HG03378 (cell line): Measurements from ENCODE around the gene RSPH6A.
"Not testable (repeated sequence)": the region's sequence is repeated elsewhere in the genome, so short reads cannot be mapped to it uniquely, and the experiment has no call there.

Source experiments
- ATAC-seq: cut with Tn5 transposase; IDR thresholded peaks from one replicate; pipeline ENCODE4 v1.9.1; 2021; ENCODE audit warnings: mild to moderate bottlenecking, moderate library complexity; ENCODE audit not compliant: unreplicated experiment

RSPH6A gene

DNA sequence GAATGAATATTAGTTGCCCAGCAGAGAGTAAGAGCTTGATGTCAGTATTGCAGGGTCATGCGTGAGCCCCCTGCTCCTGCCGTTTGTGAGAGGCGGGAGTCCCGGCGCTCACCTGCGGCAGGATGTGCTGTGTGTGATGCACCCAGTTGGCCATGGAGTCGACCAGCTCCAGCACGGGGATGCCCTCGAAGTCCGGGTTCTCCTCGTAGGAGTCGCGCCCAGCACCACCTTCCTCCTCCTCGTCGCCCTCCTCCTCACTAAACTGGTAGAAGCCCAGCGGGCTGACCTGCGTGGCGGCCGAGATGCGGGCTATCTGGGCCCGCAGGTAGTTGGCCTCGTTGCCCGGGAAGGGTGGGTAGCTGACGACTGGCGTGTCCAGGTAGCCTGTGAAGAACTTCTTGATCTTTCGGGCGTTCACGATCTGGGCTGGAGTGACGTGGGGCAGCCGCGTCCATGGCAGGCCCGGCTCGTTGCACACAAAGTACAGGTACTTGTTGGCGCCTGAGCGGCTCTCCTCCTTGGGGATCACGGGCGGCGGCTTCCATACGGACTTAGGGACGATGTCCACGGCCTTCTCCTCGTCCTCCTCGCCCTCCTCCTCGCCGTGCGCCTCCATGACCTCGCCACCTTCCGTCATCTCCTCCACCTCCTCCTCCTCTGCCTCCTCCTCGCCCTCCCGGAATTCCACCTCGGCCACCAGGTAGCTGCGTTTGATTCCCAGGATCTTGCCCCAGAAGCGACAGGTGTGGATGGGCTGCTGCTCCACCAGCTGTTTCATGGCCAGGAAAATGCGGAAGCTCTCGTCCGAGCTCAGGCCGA lies 10.8 kb downstream of the RSPH6A start:
- ATAC-seq: no peak

DNA sequence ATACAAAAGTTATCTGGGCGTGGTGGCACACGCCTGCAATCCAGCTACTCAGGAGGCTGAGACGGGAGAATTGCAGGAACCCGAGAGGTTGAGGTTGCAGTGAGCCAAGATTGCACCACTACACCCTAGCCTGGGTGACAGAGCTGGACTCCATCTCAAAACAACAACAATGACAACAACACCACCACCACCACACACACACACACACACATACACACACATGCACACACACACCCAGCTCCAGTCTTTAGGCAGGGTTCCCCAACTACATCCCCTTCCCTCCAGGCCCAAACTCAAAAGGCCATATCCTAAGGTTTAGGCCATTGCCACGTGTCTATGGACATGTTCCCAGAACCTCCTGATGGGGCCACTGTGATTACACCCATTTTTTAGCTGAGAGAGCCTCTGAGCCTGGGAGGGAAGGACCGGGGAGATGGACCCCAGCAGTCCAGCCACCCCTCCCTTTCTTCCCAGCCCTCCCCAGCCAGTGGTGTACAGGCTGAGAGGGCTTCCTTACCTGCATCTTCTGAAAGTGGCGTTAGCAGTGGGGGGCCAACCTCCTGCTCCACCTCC lies 13.4 kb downstream of the RSPH6A start:
- no peak for ATAC-seq

DNA sequence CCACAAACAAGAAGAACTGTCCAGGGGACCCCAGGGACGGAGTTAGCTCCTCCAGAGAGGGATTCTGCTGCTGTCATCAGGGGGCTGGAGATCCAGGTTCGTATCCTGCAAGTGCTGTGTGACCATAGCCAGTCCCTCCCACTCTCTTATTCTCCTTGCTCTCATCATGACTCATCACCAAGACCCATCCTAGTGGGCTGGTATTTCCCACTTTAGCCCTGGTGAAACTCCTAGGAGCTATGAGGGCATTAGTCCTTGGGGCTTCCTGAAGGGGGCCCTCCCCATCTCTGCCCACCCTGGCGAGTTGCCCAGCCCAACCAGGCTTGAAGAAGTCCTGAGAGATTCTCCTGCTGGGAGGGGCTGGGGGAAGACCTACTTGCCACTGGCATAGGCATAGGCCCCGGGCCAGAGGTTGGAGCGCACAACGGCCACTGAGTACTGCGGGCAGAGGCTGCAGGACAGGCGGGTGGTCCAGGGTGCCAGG lies 15.0 kb downstream of the RSPH6A start:
- no peak for ATAC-seq

DNA sequence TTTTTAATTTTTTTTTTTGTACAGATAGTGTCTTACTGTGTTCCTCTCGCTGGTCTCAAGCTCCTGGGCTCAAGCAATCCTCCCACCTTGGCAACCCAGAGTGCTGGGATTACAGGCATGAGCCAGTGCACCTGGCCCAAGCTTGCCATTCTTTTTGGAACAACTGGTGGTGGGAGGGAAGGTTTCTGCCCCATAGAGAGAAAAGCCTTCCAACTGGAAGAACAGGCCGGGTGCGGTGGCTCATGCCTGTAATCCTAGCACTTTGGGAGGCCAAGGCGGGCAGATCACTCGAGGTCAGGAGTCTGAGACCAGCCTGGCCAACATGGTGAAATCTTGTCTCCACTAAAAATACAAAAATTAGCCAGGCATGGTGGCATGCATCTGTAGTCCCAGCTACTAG lies 15.6 kb downstream of the RSPH6A start:
- ATAC-seq: not testable (repeated sequence)

GRCh38 chr19:45798995-45799517 lies 16.1 kb downstream of the RSPH6A start:
- no peak for ATAC-seq

- ATAC-seq: no peak
Measured at GRCh38 chr19:45794627-45795026, 20.5 kb downstream of the RSPH6A start.

DNA sequence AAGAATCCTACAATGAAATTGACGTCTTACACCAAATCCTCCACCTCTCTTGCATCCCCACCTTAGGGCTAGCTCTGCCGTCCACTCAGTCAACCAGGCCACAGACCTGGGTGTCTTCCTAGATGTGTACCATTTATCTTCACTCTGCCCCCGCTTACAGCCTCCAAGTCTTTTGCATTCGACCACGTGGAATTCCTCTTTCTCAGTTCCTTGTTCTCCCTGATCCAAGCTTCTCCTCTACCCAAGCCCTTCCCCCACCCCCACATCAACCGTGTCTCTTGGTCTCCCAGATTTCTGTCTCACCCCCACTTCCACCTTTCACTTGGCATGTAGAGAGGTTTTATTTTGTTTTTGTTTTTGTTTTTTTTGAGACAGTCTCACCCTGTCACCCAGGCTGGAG lies 21.2 kb downstream of the RSPH6A start:
- no peak for ATAC-seq

DNA sequence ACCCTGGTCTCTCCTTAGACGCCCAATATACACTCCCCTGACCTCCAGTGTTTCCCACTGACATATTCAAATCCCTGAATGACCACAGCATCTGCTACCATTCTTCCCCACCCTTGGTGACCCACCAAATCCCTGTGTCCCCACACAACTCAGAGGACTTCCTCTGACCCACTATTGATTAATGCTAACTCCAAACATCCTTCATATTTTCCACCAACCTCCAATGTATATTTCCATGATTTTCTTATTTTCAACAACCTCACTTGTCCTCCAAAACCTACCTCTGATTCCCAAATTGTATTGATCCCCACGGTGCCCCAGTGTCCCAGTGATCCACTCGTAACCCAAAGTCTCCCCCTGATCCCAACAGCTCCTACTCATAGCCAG lies 21.9 kb downstream of the RSPH6A start:
- ATAC-seq: no peak

DNA sequence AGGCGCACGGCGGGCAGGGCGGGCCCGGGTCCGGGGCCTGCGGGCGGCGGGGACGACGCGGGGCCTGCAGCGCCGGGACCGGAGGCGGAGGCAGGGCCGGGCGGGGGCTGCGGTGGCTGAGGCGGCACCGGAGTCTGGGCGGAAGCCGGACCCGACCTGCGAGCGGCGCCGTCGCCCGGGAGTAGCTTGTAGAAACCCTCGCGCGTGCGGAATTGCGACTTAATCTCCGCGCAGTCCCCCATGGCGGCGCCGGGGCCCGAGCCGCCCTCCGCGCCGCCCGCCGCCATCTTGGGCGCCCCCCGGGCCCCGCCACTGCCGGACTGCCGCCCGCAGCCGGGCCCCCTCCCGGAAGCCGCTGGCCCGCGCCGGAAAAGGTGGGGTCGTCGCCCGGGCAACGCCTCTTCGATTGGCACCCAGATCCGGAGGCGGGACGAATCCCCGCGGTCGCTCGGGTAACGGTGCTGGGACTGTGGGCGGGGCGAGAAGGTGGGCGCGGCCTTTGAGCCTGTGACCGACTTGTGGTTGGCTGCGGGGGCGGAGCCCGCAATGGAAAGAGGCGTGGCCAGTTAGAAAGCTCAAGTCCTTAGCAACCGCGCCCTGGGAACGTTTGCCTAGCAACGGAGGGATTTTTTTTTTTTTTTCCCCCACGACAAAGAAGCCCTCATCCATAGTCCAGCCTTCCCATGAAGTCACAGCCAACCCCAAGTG lies 22.5 kb downstream of the RSPH6A start, which contains the start of gene DMWD:
Gene DMWD (minus strand): TSS at position 376 of the 708 bp plus-strand sequence. CDS start 89 bp downstream, at position 287.
- peak; percentile 69 for ATAC-seq

DNA sequence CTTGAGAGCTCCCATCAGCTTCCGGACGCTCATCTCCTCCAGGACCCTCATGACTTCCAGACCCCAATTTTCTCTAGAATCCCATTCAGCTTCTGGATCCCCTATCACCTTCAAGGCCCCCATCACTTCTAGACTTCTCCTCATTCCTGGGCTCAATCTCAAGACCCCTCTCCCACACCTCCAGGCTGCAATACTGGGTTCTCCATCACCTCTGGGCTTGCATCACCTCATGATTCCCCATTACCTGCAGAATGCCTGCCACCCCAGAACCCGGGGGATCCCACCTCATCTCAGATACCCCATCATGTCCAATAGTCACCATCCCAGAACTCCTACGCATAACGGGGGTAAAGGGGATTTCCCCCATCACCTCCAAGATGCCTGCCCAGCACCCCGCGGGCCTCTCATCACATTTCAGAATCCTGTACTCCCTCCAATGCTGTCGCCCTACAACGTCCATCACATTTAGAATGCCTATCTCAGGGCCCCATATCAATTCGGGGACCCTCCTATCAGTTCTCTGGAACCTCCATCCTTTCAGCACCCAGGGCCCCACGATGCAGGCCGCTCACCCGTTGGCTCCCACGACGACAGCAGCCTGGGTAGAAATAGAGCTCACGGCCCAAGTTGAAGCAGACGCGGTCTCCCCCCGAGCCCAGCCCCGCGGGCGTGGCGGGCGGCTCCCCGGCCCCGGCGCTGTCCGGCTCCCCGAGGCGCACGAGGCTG lies 23.2 kb downstream of the RSPH6A start:
- no peak for ATAC-seq

GRCh38 chr19:45790942-45791341 lies 24.2 kb downstream of the RSPH6A start:
- ATAC-seq: no peak

- ATAC-seq: no peak
Measured at GRCh38 chr19:45789035-45789786, 25.9 kb downstream of the RSPH6A start.

DNA sequence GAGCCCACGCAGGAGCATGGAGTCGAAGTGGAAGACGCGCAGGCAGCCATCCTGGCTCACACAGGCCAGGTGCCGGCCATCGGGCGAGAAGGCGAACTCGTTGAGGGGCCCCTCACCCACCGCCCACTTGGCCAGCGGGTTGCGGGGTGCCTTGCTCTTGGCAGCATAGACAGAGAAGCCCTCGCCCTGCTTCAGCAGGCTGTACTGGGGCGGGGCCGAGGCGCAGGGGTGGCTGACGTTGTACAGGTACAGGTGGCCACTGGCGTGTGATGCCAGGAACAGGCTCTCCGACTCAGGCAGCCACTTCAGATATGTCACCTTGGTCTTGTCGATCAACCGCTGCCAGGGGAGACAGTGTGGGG lies 28.6 kb downstream of the RSPH6A start:
- ATAC-seq: no peak

- no peak for ATAC-seq
Measured at GRCh38 chr19:45785781-45786532, 29.2 kb downstream of the RSPH6A start.

- no peak for ATAC-seq
Measured at GRCh38 chr19:45785097-45785496, 30.0 kb downstream of the RSPH6A start.

- no peak for ATAC-seq
Measured at GRCh38 chr19:45784096-45784495, 31.0 kb downstream of the RSPH6A start.

GRCh38 chr19:45782820-45783785 lies 32.0 kb downstream of the RSPH6A start:
- ATAC-seq: no peak

- no peak for ATAC-seq
Measured at GRCh38 chr19:45782162-45782691, 32.9 kb downstream of the RSPH6A start, which contains the start of gene DMPK. Gene DMPK (minus strand): TSS chr19:45782490. CDS start chr19:45782352, 138 bp downstream.
